Measurements from ENCODE around the gene ZSCAN12.
"Not testable (repeated sequence)": the region's sequence is repeated elsewhere in the genome, so short reads cannot be mapped to it uniquely, and the experiment has no call there.

DNA sequence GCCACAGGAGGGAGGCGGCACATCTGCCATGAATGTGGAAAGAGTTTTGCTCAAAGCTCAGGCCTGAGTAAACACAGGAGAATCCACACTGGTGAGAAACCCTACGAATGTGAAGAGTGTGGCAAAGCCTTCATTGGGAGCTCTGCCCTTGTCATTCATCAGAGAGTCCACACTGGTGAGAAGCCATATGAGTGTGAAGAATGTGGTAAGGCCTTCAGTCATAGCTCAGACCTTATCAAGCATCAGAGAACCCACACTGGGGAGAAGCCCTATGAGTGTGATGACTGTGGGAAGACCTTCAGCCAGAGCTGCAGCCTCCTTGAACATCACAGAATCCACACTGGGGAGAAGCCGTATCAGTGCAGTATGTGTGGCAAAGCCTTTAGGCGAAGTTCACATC lies 34.0 kb downstream of the ZSCAN12 start:
- not testable (repeated sequence) for TF ChIP-seq ZNF396 (CRISPR knock-in tag; IDR thresholded peaks at IDR 0.05; ENCODE audit: borderline replicate concordance); USF1 (CRISPR knock-in tag; IDR thresholded peaks at IDR 0.05); CTCF (IDR thresholded peaks at IDR 0.05); HMGA2 (CRISPR knock-in tag; IDR thresholded peaks at IDR 0.05); MXD4 (CRISPR knock-in tag; IDR thresholded peaks at IDR 0.05; ENCODE audit: borderline replicate concordance); ATF2 (CRISPR knock-in tag; IDR thresholded peaks at IDR 0.05; ENCODE audit: borderline replicate concordance, low read depth); ELF4 (CRISPR knock-in tag; IDR thresholded peaks at IDR 0.05; ENCODE audit: low read depth); NR2C2 (CRISPR knock-in tag; IDR thresholded peaks at IDR 0.05); MAX (CRISPR knock-in tag; IDR thresholded peaks at IDR 0.05); NFYB (CRISPR knock-in tag; conservative IDR thresholded peaks at IDR 0.05; ENCODE audit: low read depth); RELA (CRISPR knock-in tag; IDR thresholded peaks at IDR 0.05; ENCODE audit: borderline replicate concordance)
- TF ChIP-seq, protein P1, sequence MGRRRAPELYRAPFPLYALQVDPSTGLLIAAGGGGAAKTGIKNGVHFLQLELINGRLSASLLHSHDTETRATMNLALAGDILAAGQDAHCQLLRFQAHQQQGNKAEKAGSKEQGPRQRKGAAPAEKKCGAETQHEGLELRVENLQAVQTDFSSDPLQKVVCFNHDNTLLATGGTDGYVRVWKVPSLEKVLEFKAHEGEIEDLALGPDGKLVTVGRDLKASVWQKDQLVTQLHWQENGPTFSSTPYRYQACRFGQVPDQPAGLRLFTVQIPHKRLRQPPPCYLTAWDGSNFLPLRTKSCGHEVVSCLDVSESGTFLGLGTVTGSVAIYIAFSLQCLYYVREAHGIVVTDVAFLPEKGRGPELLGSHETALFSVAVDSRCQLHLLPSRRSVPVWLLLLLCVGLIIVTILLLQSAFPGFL (CRISPR knock-in tag; IDR thresholded peaks at IDR 0.05; ENCODE audit: borderline replicate concordance): not testable (repeated sequence)
- TF ChIP-seq, protein P2, sequence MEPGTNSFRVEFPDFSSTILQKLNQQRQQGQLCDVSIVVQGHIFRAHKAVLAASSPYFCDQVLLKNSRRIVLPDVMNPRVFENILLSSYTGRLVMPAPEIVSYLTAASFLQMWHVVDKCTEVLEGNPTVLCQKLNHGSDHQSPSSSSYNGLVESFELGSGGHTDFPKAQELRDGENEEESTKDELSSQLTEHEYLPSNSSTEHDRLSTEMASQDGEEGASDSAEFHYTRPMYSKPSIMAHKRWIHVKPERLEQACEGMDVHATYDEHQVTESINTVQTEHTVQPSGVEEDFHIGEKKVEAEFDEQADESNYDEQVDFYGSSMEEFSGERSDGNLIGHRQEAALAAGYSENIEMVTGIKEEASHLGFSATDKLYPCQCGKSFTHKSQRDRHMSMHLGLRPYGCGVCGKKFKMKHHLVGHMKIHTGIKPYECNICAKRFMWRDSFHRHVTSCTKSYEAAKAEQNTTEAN (CRISPR knock-in tag; IDR thresholded peaks at IDR 0.05): not testable (repeated sequence)
- TF ChIP-seq, protein P3, sequence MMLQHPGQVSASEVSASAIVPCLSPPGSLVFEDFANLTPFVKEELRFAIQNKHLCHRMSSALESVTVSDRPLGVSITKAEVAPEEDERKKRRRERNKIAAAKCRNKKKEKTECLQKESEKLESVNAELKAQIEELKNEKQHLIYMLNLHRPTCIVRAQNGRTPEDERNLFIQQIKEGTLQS (CRISPR knock-in tag; conservative IDR thresholded peaks at IDR 0.05): not testable (repeated sequence)
